HCT116 (cell line): ENCODE measurements around the gene TRIP13.

Experiments used
- CTCF ChIP-seq, 3 experiments: fragments of 200-600 bp in 1 of 3; sonication (generic) in 1 of 3; IDR thresholded peaks in 2 of 3; conservative IDR thresholded peaks in 1 of 3; 2 replicates each; pipeline ENCODE4 v1.5.1; 2012 to 2017; ENCODE audit warnings: low read depth in 2 of 3, low read length in 2 of 3, antibody characterized with exemption in 1 of 3, borderline replicate concordance in 1 of 3, control low read depth in 1 of 3, mild to moderate bottlenecking in 1 of 3, mixed read lengths in 1 of 3, mixed run types in 1 of 3, moderate library complexity in 1 of 3; ENCODE audit not compliant: insufficient read depth in 1 of 3
- ELF1 ChIP-seq: IDR thresholded peaks from 2 replicates; pipeline ENCODE4 v1.6.1; 2012; ENCODE audit warnings: low read depth, borderline replicate concordance
- EZH2 ChIP-seq: fragments of 200-600 bp; sonication (generic); IDR thresholded peaks from 2 replicates; pipeline ENCODE4 v1.6.1; 2017; ENCODE audit warnings: antibody characterized with exemption, mixed run types
- EZH2phosphoT487 ChIP-seq: fragments of 200-600 bp; IDR thresholded peaks from 2 replicates; pipeline ENCODE4 v1.6.1; 2018; ENCODE audit warnings: antibody characterized with exemption, borderline replicate concordance
- JUND ChIP-seq: IDR thresholded peaks from 2 replicates; pipeline ENCODE4 v1.6.1; 2012
- SRF ChIP-seq: IDR thresholded peaks from 2 replicates; pipeline ENCODE4 v1.6.1; 2012; ENCODE audit warnings: low read depth
- YY1 ChIP-seq: IDR thresholded peaks from 2 replicates; pipeline ENCODE4 v1.6.1; 2011; ENCODE audit warnings: low read length, low read depth, moderate library complexity, mild to moderate bottlenecking; ENCODE audit not compliant: insufficient replicate concordance; ENCODE audit errors: extremely low read depth
- ZBTB33 ChIP-seq: IDR thresholded peaks from 2 replicates; pipeline ENCODE4 v1.6.1; 2011; ENCODE audit warnings: mild to moderate bottlenecking, low read length, moderate library complexity; ENCODE audit not compliant: insufficient replicate concordance; ENCODE audit errors: extremely low read depth

- TF ChIP-seq ELF1 (no peak), EZH2 (no peak), CTCF (IDR thresholded peaks at IDR 0.05 in 2 of 3, conservative IDR thresholded peaks at IDR 0.05 in 1 of 3; ENCODE audit: borderline replicate concordance in 1 of 3, insufficient read depth in 1 of 3, low read depth in 2 of 3, low read length in 2 of 3) (no peak), ZBTB33 (no peak), YY1 (no peak), SRF (no peak), JUND (no peak), EZH2phosphoT487 (no peak)
Measured at GRCh38 chr5:943918-944620, 51.4 kb downstream of the TRIP13 start.
